SK-N-SH (cell line): ENCODE results near the gene CHFR. TPM values are rescaled to one million over a fixed set of nuclear protein-coding genes. Genes with fewer than 3 reads are reported as not detected.
A peak's percentile ranks its signal among the peaks of the same experiment; 100 is the strongest.
"Not testable (repeated sequence)": the region's sequence is repeated elsewhere in the genome, so short reads cannot be mapped to it uniquely, and the experiment has no call there.

Source experiments
- CTCF ChIA-PET: fragments of 300-600, 350-600 bp; formaldehyde crosslinking; extraction: SDS; loops from one replicate; lab custom pipeline; 2021; lab: Yijun Ruan, JAX
- POLR2A ChIA-PET: fragments of 350-600 bp; sonication (Branson Sonifier 250); formaldehyde crosslinking; extraction: SDS; loops from one replicate; lab custom pipeline; 2020; ENCODE audit warnings: antibody characterized with exemption, inconsistent platforms; lab: Yijun Ruan, JAX
- DNase-seq: peaks from one replicate; pipeline ENCODE4 v3.0.0; 2012
- H2AFZ ChIP-seq: fragments of 200-600 bp; sonication (generic); 2 replicates; pipeline ENCODE4 v1.8.1; 2016; ENCODE audit warnings: antibody characterized with exemption, mild to moderate bottlenecking, low read depth
- H3F3A ChIP-seq: fragments of 200-600 bp; sonication (generic); replicated peaks from 2 replicates; pipeline ENCODE3; 2016; ENCODE audit warnings: antibody characterized with exemption, mild to moderate bottlenecking; ENCODE audit not compliant: insufficient read depth
- H3K27ac ChIP-seq, 2 experiments: fragments of 200-500 bp in 1 of 2; fragments of 200-600 bp in 1 of 2; sonication (Bioruptor generic) in 1 of 2; sonication (generic), shearing (Covaris generic) in 1 of 2; 2 replicates each; pipeline versions ENCODE4 v1.5.1 to v1.6.1; 2014 to 2016; ENCODE audit warnings: low read depth in 2 of 2, inconsistent platforms in 1 of 2, low read length in 1 of 2, mild to moderate bottlenecking in 1 of 2, mixed read lengths in 1 of 2
- H3K27me3 ChIP-seq: fragments of 200-600 bp; sonication (generic), shearing (Covaris generic); 2 replicates; pipeline ENCODE4 v1.6.1; 2016; ENCODE audit warnings: mixed run types; ENCODE audit not compliant: insufficient read depth
- H3K36me3 ChIP-seq, 2 experiments: fragments of 200-500 bp in 1 of 2; fragments of 200-600 bp in 1 of 2; sonication (Bioruptor generic) in 1 of 2; sonication (generic) in 1 of 2; replicated peaks in 1 of 2; 2 replicates each; pipeline versions ENCODE3 to v1.5.1; 2014 to 2016; ENCODE audit warnings: low read length in 1 of 2, mild to moderate bottlenecking in 1 of 2; ENCODE audit not compliant: insufficient read depth in 2 of 2, control insufficient read depth in 1 of 2
- H3K4me1 ChIP-seq, 2 experiments: fragments of 200-500 bp in 1 of 2; fragments of 200-600 bp in 1 of 2; sonication (Bioruptor generic) in 1 of 2; sonication (generic), shearing (Covaris generic) in 1 of 2; 2 replicates each; pipeline versions ENCODE4 v1.5.1 to v1.6.1; 2014 to 2016; ENCODE audit warnings: low read depth in 1 of 2, low read length in 1 of 2, mixed run types in 1 of 2; ENCODE audit not compliant: insufficient read depth in 2 of 2, control insufficient read depth in 1 of 2
- H3K4me2 ChIP-seq: fragments of 200-600 bp; sonication (generic), shearing (Covaris generic); 2 replicates; pipeline ENCODE4 v1.6.1; 2017; ENCODE audit warnings: mixed run types
- H3K4me3 ChIP-seq, 2 experiments: fragments of 200-500 bp in 1 of 2; fragments of 200-600 bp in 1 of 2; sonication (Bioruptor generic) in 1 of 2; sonication (generic), shearing (Covaris generic) in 1 of 2; 2 replicates each; pipeline versions ENCODE4 v1.5.1 to v1.8.1; 2014 to 2016; ENCODE audit warnings: low read depth in 2 of 2, inconsistent platforms in 1 of 2, low read length in 1 of 2, mild to moderate bottlenecking in 1 of 2, mixed read lengths in 1 of 2, moderate library complexity in 1 of 2
- H3K79me2 ChIP-seq: fragments of 200-600 bp; sonication (generic); 2 replicates; pipeline ENCODE4 v1.8.1; 2017; ENCODE audit warnings: mild to moderate bottlenecking; ENCODE audit not compliant: insufficient read depth
- H3K9ac ChIP-seq: fragments of 200-600 bp; sonication (generic); 2 replicates; pipeline ENCODE4 v1.6.1; 2017; ENCODE audit warnings: mixed run types
- H3K9me2 ChIP-seq: fragments of 200-600 bp; sonication (generic); 2 replicates; pipeline ENCODE4 v1.6.1; 2017; ENCODE audit warnings: mixed run types
- H3K9me3 ChIP-seq: fragments of 200-600 bp; sonication (generic); 2 replicates; pipeline ENCODE4 v1.6.1; 2017; ENCODE audit warnings: mixed run types, mild to moderate bottlenecking, moderate library complexity
- H4K20me1 ChIP-seq: fragments of 200-600 bp; sonication (generic); 2 replicates; pipeline ENCODE4 v1.6.1; 2017; ENCODE audit warnings: mild to moderate bottlenecking, mixed run types; ENCODE audit not compliant: insufficient read depth
- CTCF ChIP-seq: fragments of 200-600 bp; sonication (generic); IDR thresholded peaks from 2 replicates; pipeline ENCODE4 v1.6.1; 2017; ENCODE audit warnings: antibody characterized with exemption, mild to moderate bottlenecking, moderate library complexity
- FOSL2 ChIP-seq: IDR thresholded peaks from 2 replicates; pipeline ENCODE4 v1.4.0; 2012; ENCODE audit warnings: low read depth, mild to moderate bottlenecking, moderate library complexity, borderline replicate concordance
- GABPA ChIP-seq: IDR thresholded peaks from 2 replicates; pipeline ENCODE4 v1.4.0; 2012; ENCODE audit warnings: low read depth, mild to moderate bottlenecking
- JUND ChIP-seq: IDR thresholded peaks from 2 replicates; pipeline ENCODE4 v1.4.0; 2012
- MAX ChIP-seq: IDR thresholded peaks from 2 replicates; pipeline ENCODE4 v1.4.0; 2012; ENCODE audit warnings: low read depth
- MEF2A ChIP-seq: IDR thresholded peaks from 2 replicates; pipeline ENCODE4 v1.4.0; 2012; ENCODE audit warnings: low read depth, borderline replicate concordance
- MXI1 ChIP-seq: IDR thresholded peaks from 2 replicates; pipeline ENCODE4 v1.6.1; 2012; ENCODE audit warnings: mild to moderate bottlenecking, low read depth, low read length, improper control_type of control experiment
- NFIC ChIP-seq: IDR thresholded peaks from 2 replicates; pipeline ENCODE4 v1.4.0; 2012; ENCODE audit warnings: borderline replicate concordance
- NRF1 ChIP-seq: IDR thresholded peaks from 2 replicates; pipeline ENCODE4 v1.6.1; 2012; ENCODE audit warnings: low read depth, mild to moderate bottlenecking, low read length
- PBX3 ChIP-seq: IDR thresholded peaks from 2 replicates; pipeline ENCODE4; 2012
- RAD21 ChIP-seq: IDR thresholded peaks from 2 replicates; pipeline ENCODE4 v1.6.1; 2012; ENCODE audit warnings: mild to moderate bottlenecking, low read length
- REST ChIP-seq: IDR thresholded peaks from 2 replicates; pipeline ENCODE4 v1.6.1; 2012; ENCODE audit warnings: mild to moderate bottlenecking, low read depth, low read length, moderate library complexity
- SMC3 ChIP-seq: IDR thresholded peaks from 2 replicates; pipeline ENCODE4 v1.6.1; 2012; ENCODE audit warnings: low read depth, low read length, improper control_type of control experiment
- TAF1 ChIP-seq: IDR thresholded peaks from 2 replicates; pipeline ENCODE4 v1.6.1; 2012; ENCODE audit warnings: low read depth, mild to moderate bottlenecking, low read length, moderate library complexity, borderline replicate concordance
- WGBS: methylation state at CpG from one replicate; pipeline ENCODE4 v1.1.6; 2017; ENCODE audit warnings: low lambda C conversion rate; 5-methylcytosine and 5-hydroxymethylcytosine counted together
- polyA plus RNA-seq, 3 experiments: library from polyadenylated mRNA; depleted of rRNA; stranded (reverse); fragments of >200 nt; gene quantifications; 2 replicates each; pipeline ENCODE4 v1.2.3, GENCODE V29; 2012

CHFR gene
- polyA plus RNA-seq, 1 of the 3 experiments (the other 2 are of a cell fraction): 31.6 TPM

GRCh38 chr12:132836795-132837331 lies 50.5 kb downstream of the CHFR start:
- no peak overlapping the region for H3K4me3 ChIP-seq
- no peak for TF ChIP-seq JUND
- TF ChIP-seq PBX3: no peak
- no peak for TF ChIP-seq CTCF
- no peak for TF ChIP-seq REST
- no peak for TF ChIP-seq TAF1
- no peak for TF ChIP-seq NFIC
- TF ChIP-seq FOSL2: no peak
- TF ChIP-seq MEF2A: no peak
- no peak for TF ChIP-seq GABPA
- TF ChIP-seq NRF1: no peak
- no peak for TF ChIP-seq MAX
- no peak for TF ChIP-seq RAD21
- no peak for TF ChIP-seq MXI1
- no peak for TF ChIP-seq SMC3
- TF ChIP-seq, all 33 proteins: peak for 0
- Histone ChIP-seq H3K9me2 (no peaks in the 10 kb centered on the region), H3K27ac (no peak overlapping the region), H3K9me3 (no peaks in the 10 kb centered on the region), H3K36me3 (peaks cover 16 to 37% of the 10 kb centered on the region in 2 experiments), H4K20me1 (no peaks in the 10 kb centered on the region), H3K27me3 (no peaks in the 10 kb centered on the region), H3K4me2 (no peak overlapping the region), H2AFZ (no peak overlapping the region), H3K79me2 (no peaks in the 10 kb centered on the region), H3K9ac (no peak overlapping the region), H3F3A (no peaks in the 10 kb centered on the region), H3K4me1 (no peaks in the 10 kb centered on the region)
- ChIA-PET CTCF (interaction anchor here (0.6 kb wide), 1 partner anchor 11 kb away, joined by 3 read pairs; no protein-coding TSS in a partner anchor), POLR2A (no interaction called here)
- 82% methylated on average over 5 of the region's 5 CpGs for WGBS
- peak; percentile 31 for DNase-seq

- H3K4me2 ChIP-seq, H3K79me2 ChIP-seq, H3K9me3 ChIP-seq, H3F3A ChIP-seq, POLR2A ChIA-PET, DNase-seq, H3K27me3 ChIP-seq, H3K27ac ChIP-seq, H2AFZ ChIP-seq, H4K20me1 ChIP-seq, H3K4me1 ChIP-seq, H3K9me2 ChIP-seq, H3K4me3 ChIP-seq, H3K9ac ChIP-seq: not testable (repeated sequence)
- H3K36me3 ChIP-seq: peaks cover 13 to 35% of the 10 kb centered on the region in 2 experiments
- CTCF ChIA-PET: interaction anchor here (0.6 kb wide), 1 partner anchor 11 kb away, joined by 3 read pairs; no protein-coding TSS in a partner anchor
- 97% methylated on average over 6 of the region's 30 CpGs for WGBS
Measured at GRCh38 chr12:132836230-132836629, 51.2 kb downstream of the CHFR start.
